A549 (cell line): ENCODE measurements around the gene DBX2. TPM values are rescaled to one million over a fixed set of nuclear protein-coding genes. Genes with fewer than 3 reads are reported as not detected.
"Not testable (repeated sequence)": the region's sequence is repeated elsewhere in the genome, so short reads cannot be mapped to it uniquely, and the experiment has no call there.

Experiments
- ATAC-seq, 2 experiments: fragments of 200-7000 bp in 1 of 2; fragments of >200 bp in 1 of 2; cut with Nextera tagmentation in 1 of 2; cut with Tn5 transposase in 1 of 2; 3 replicates each; pipeline versions ENCODE4 v1.8.0 to v1.9.1; 2018 to 2020; ENCODE audit warnings: mild to moderate bottlenecking in 1 of 2, moderate library complexity in 1 of 2
- CTCF ChIA-PET: fragments of 300-600 bp; sonication (Branson Sonifier 250); formaldehyde crosslinking; extraction: SDS; loops from one replicate; lab custom pipeline; 2021; ENCODE audit warnings: antibody characterized with exemption, inconsistent platforms; lab: Yijun Ruan, JAX
- POLR2A ChIA-PET: fragments of 350-600 bp; formaldehyde crosslinking; extraction: SDS; loops from one replicate; lab custom pipeline; 2021; ENCODE audit warnings: antibody characterized with exemption, inconsistent platforms; lab: Yijun Ruan, JAX
- DNase-seq, 2 experiments: peaks; one replicate each; pipeline versions ENCODE4 v3.0.0 to v3.0.0-alpha.2; 2011 to 2016; ENCODE audit warnings: low read depth in 1 of 2, low spot score in 1 of 2
- FAIRE-seq: peaks from 2 replicates; lab custom pipeline; 2011; peaks lifted over from hg19 to GRCh38; lab: Jason Lieb, UNC
- H3K27ac ChIP-seq, 2 experiments: fragments of >200 bp; sonication (Bioruptor Twin); formaldehyde crosslinking; 3 replicates each; pipeline ENCODE4 v1.5.1; 2016 to 2017
- H3K4me1 ChIP-seq: fragments of >200 bp; sonication (Bioruptor Twin); formaldehyde crosslinking; 3 replicates; pipeline ENCODE4 v1.6.1; 2016
- H3K4me2 ChIP-seq: fragments of >200 bp; sonication (Bioruptor Twin); formaldehyde crosslinking; 3 replicates; pipeline ENCODE4 v1.6.1; 2016
- H3K4me3 ChIP-seq: fragments of >200 bp; sonication (Bioruptor Twin); formaldehyde crosslinking; 3 replicates; pipeline ENCODE4 v1.5.1; 2016
- H3K9me3 ChIP-seq: fragments of >200 bp; sonication (Bioruptor Twin); formaldehyde crosslinking; 3 replicates; pipeline ENCODE4 v1.6.1; 2016
- BHLHE40 ChIP-seq: IDR thresholded peaks from 2 replicates; pipeline ENCODE4 v1.6.1; 2012; ENCODE audit warnings: low read depth, low read length, inconsistent platforms
- CBX8 ChIP-seq: fragments of 200-600 bp; sonication (generic); IDR thresholded peaks from 2 replicates; pipeline ENCODE4 v1.6.1; 2016
- CEBPB ChIP-seq, 2 experiments: fragments of >200 bp in 1 of 2; sonication (Bioruptor Twin) in 1 of 2; formaldehyde crosslinking in 1 of 2; IDR thresholded peaks; 2 replicates each; pipeline ENCODE4 v1.6.1; 2012 to 2016
- GATA3 ChIP-seq: IDR thresholded peaks from 2 replicates; pipeline ENCODE4 v1.6.1; 2012; ENCODE audit warnings: borderline replicate concordance
- HDAC2 ChIP-seq: fragments of 200-600 bp; sonication (generic); IDR thresholded peaks from 2 replicates; pipeline ENCODE4 v1.6.1; 2016
- HOXA7 ChIP-seq: fragments of 250-450 bp; sonication (Bioruptor Pico); IDR thresholded peaks from 2 replicates; pipeline ENCODE4 v1.5.0; 2020; ENCODE audit warnings: mild to moderate bottlenecking, moderate library complexity
- JUN ChIP-seq, 2 experiments: fragments of >200 bp; sonication (Bioruptor Twin); formaldehyde crosslinking; IDR thresholded peaks; 2 replicates in 1 of 2; 3 replicates in 1 of 2; pipeline ENCODE4 v1.6.1; 2016 to 2017
- KDM1A ChIP-seq: fragments of 200-600 bp; sonication (generic); IDR thresholded peaks from 2 replicates; pipeline ENCODE4 v1.6.1; 2016; ENCODE audit warnings: low read depth, mild to moderate bottlenecking
- NR3C1 ChIP-seq: fragments of >200 bp; sonication (Bioruptor Twin); formaldehyde crosslinking; IDR thresholded peaks from 3 replicates; pipeline ENCODE4 v1.6.1; 2017
- POLR2AphosphoS2 ChIP-seq: conservative IDR thresholded peaks from 2 replicates; pipeline ENCODE4 v1.6.1; 2012; ENCODE audit warnings: low read length, improper control_type of control experiment, inconsistent platforms
- RAD21 ChIP-seq, 2 experiments: fragments of >200 bp in 1 of 2; sonication (Bioruptor Twin) in 1 of 2; formaldehyde crosslinking in 1 of 2; IDR thresholded peaks in 1 of 2; conservative IDR thresholded peaks in 1 of 2; 2 replicates in 1 of 2; 3 replicates in 1 of 2; pipeline ENCODE4 v1.6.1; 2012 to 2018; ENCODE audit warnings: inconsistent platforms in 1 of 2
- RARB ChIP-seq: fragments of 250-450 bp; sonication (Bioruptor Pico); IDR thresholded peaks from 2 replicates; pipeline ENCODE4 v1.8.0; 2021; ENCODE audit warnings: mild to moderate bottlenecking, moderate library complexity
- SMC3 ChIP-seq: fragments of >200 bp; sonication (Bioruptor Twin); formaldehyde crosslinking; IDR thresholded peaks from 3 replicates; pipeline ENCODE4 v1.6.1; 2018; ENCODE audit warnings: inconsistent platforms
- TFCP2L1 ChIP-seq: fragments of 250-450 bp; sonication (Bioruptor Pico); IDR thresholded peaks from 2 replicates; pipeline ENCODE4 v1.5.0; 2021; ENCODE audit warnings: mild to moderate bottlenecking
- TP53 ChIP-seq: fragments of 250-450 bp; sonication (Bioruptor Pico); IDR thresholded peaks from 2 replicates; pipeline ENCODE4 v1.5.0; 2021; ENCODE audit warnings: mild to moderate bottlenecking, moderate library complexity
- WGBS: methylation state at CpG from one replicate; pipeline ENCODE4 v1.1.6; 2017; ENCODE audit errors: missing lambda C conversion rate; 5-methylcytosine and 5-hydroxymethylcytosine counted together
- polyA plus RNA-seq, 4 experiments: library from polyadenylated mRNA; depleted of rRNA in 3 of 4; stranded (reverse); fragments of >200 nt; fragmentation: RNase III in 1 of 4; extraction: RNeasy Plus Mini Kit Qiagen cat#74134 plus additional on column Dnase treatment in 1 of 4; gene quantifications; 2 replicates in 3 of 4; 3 replicates in 1 of 4; pipeline ENCODE4 v1.2.3, GENCODE V29; 2011 to 2017
- TF ChIP-seq, protein P1 (sequence below): IDR thresholded peaks from 2 replicates; pipeline ENCODE4 v1.6.1; 2012
- TF ChIP-seq, protein P2 (sequence below): fragments of 250-450 bp; sonication (Bioruptor Pico); IDR thresholded peaks from 2 replicates; pipeline ENCODE4 v1.5.0; 2020; ENCODE audit warnings: low read depth, mild to moderate bottlenecking, moderate library complexity
- TF ChIP-seq, protein P3 (sequence below): fragments of 250-450 bp; sonication (Bioruptor Pico); IDR thresholded peaks from 2 replicates; pipeline ENCODE4 v1.5.0; 2021; ENCODE audit warnings: mild to moderate bottlenecking, moderate library complexity, borderline replicate concordance
- TF ChIP-seq, protein P4 (sequence below): fragments of 200-600 bp; sonication (generic); IDR thresholded peaks from 2 replicates; pipeline ENCODE4 v1.6.1; 2016; ENCODE audit warnings: antibody characterized with exemption, mild to moderate bottlenecking, moderate library complexity
- TF ChIP-seq, protein P5 (sequence below): fragments of >200 bp; sonication (Bioruptor Twin); formaldehyde crosslinking; IDR thresholded peaks from 2 replicates; pipeline ENCODE4 v1.6.1; 2016

DBX2 gene
- polyA plus RNA-seq, 2 of the 4 experiments (the other 2 are of a cell fraction), result not detected

DNA sequence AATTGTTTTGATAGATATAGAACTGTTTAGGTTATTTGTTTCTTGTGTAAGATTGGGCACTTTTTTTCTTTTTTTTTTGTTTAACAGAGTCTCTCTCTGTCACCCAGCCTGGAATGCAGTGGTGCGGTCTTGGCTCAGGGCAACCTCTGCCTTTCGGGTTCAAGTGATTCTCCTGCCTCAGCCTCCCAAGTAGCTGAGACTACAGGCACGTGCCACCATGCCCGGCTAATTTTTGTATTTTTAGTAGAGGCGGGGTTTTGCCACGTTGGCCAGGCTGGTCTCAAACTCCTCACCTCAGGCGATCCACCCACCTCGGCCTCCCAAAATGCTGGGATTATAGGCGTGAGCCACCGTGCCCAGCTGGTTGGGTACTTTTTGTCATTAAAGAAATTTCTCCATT lies 66.0 kb downstream of the DBX2 start:
- H3K27ac ChIP-seq, POLR2A ChIA-PET, ATAC-seq, H3K4me2 ChIP-seq, H3K4me3 ChIP-seq, H3K9me3 ChIP-seq, FAIRE-seq, DNase-seq, CTCF ChIA-PET, H3K4me1 ChIP-seq: not testable (repeated sequence)
- WGBS, result 37% methylated on average over 10 of the region's 10 CpGs

DNA sequence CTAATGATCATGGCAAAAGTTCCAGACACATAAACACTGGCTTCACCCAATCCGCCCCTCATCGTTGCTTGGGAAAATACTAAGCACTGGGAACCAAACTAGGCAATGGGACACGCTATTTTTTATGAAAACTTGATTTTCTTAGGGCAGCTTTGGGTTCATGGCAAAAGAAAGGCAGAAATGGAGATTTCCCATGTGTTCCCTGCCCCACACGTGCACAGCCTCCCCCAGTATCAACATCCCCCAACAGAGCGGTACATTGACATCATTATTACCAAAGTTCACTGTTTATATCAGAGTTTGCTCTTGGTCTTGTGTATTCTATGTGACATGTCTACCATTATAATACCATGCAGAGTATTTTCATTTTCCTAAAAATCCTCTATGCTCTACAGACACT lies 71.0 kb downstream of the DBX2 start:
- TF ChIP-seq HOXA7 (CRISPR knock-in tag), result no peak
- 2% methylated on average over 5 of the region's 5 CpGs for WGBS
- FAIRE-seq (no peak), ATAC-seq (no peak), DNase-seq (no peak)
- POLR2A ChIA-PET, result no interaction called here
- CTCF ChIA-PET, result no interaction called here
- no peak overlapping the region for H3K4me3 ChIP-seq
- no peak overlapping the region for H3K4me2 ChIP-seq
- H3K27ac ChIP-seq, result no peak overlapping the region
- H3K9me3 ChIP-seq, result no peaks in the 10 kb centered on the region
- no peaks in the 10 kb centered on the region for H3K4me1 ChIP-seq

DNA sequence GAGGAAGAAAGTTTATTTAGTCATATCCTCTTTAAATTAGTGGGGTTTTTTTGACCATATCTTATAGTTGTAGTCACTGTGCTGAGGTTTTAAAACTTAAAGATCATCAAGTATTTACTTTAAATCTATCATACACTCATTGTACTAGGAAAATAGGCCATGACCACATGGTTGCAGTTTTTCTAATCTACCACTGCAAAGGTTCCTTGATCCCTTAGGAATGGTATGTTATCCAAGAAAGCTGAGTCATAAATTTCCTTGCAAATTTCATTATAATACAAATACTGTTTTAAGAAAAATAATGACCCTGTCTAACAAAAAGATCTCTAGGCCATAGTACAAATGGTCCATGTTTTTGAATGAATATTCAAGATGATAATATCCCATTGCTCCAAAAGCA lies 74.7 kb downstream of the DBX2 start:
- ChIA-PET CTCF (no interaction called here), POLR2A (no interaction called here)
- ATAC-seq (no peak), FAIRE-seq (no peak), DNase-seq (no peak)
- Histone ChIP-seq H3K9me3 (no peaks in the 10 kb centered on the region), H3K4me1 (no peaks in the 10 kb centered on the region), H3K27ac (no peak overlapping the region), H3K4me2 (no peak overlapping the region), H3K4me3 (no peak overlapping the region)
- TF ChIP-seq, protein P1, sequence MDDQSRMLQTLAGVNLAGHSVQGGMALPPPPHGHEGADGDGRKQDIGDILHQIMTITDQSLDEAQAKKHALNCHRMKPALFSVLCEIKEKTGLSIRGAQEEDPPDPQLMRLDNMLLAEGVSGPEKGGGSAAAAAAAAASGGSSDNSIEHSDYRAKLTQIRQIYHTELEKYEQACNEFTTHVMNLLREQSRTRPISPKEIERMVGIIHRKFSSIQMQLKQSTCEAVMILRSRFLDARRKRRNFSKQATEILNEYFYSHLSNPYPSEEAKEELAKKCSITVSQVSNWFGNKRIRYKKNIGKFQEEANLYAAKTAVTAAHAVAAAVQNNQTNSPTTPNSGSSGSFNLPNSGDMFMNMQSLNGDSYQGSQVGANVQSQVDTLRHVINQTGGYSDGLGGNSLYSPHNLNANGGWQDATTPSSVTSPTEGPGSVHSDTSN, result no peak
- TF ChIP-seq POLR2AphosphoS2, result no peak
- no peak for TF ChIP-seq GATA3
- TF ChIP-seq TP53 (CRISPR knock-in tag), result no peak
- TF ChIP-seq RARB, result no peak
- no peak for TF ChIP-seq KDM1A
- TF ChIP-seq JUN (IDR thresholded peaks at IDR 0.05), result no peak
- TF ChIP-seq NR3C1, result no peak
- no peak for TF ChIP-seq HDAC2
- TF ChIP-seq, protein P2, sequence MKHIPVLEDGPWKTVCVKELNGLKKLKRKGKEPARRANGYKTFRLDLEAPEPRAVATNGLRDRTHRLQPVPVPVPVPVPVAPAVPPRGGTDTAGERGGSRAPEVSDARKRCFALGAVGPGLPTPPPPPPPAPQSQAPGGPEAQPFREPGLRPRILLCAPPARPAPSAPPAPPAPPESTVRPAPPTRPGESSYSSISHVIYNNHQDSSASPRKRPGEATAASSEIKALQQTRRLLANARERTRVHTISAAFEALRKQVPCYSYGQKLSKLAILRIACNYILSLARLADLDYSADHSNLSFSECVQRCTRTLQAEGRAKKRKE, result no peak
- no peak for TF ChIP-seq TFCP2L1 (CRISPR knock-in tag)
- no peak for TF ChIP-seq CEBPB (IDR thresholded peaks at IDR 0.05)

DNA sequence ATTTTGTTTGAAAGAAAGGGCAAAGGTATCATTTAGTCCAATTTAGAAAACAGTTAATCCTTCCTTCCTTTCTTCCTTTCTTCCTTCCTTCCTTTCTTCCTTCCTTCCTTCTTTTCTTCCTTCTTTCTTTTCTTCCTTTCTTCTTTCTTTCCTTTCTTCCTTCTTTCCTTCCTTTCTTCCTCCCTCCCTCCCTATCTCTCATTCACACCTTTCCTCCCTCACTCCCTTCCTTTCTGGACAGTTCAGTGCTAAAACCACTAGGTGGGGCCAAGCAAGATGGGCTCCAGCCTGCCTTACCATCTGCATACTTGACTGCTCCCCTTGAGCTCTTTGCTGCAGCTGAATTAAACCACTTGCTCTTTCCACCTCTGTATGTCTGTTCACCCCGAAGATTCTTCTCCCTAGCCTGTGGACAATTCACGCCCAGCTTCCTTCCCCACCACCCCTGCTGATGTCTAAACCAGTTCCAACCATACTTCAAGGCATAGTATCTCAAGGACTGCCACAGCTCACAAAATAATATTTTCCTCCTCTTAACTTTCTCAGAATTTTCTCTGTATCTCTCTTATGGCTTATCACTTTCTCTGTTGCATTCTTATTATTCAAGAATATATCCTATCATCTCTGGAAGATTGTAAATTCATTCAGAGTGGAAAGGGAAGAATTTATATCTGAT lies 78.0 kb downstream of the DBX2 start:
- DNase-seq, result peak; percentile 18 to 34

DNA sequence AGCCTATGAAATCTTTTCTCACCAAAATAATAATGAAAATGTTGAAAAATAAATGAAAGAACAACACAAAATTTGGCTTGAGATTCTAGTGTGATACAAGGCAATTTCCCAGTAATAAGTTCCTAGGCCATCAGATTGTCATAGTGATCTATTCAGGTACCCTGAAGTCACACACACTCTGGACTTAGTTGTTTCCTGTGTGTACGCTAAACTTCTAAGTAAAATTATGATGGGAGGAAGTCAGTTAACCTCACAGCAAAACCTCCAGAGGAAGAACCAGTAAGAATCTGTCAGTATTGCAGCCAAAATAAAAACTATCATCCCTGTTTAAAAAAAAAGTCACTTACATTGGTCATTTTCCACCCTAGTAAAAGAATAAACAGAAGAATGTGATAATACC lies 81.9 kb downstream of the DBX2 start:
- FAIRE-seq (no peak), DNase-seq (no peak), ATAC-seq (no peak)
- no peak overlapping the region for H3K4me2 ChIP-seq
- POLR2A ChIA-PET, result no interaction called here
- H3K4me1 ChIP-seq, result no peaks in the 10 kb centered on the region
- H3K4me3 ChIP-seq, result no peak overlapping the region
- H3K9me3 ChIP-seq, result no peaks in the 10 kb centered on the region
- WGBS, result 38% methylated on average over 1 of the region's 1 CpG
- no peak overlapping the region for H3K27ac ChIP-seq
- CTCF ChIA-PET, result no interaction called here
- no peak for TF ChIP-seq SMC3
- TF ChIP-seq POLR2AphosphoS2, result no peak
- TF ChIP-seq CBX8, result no peak
- TF ChIP-seq, protein P3, sequence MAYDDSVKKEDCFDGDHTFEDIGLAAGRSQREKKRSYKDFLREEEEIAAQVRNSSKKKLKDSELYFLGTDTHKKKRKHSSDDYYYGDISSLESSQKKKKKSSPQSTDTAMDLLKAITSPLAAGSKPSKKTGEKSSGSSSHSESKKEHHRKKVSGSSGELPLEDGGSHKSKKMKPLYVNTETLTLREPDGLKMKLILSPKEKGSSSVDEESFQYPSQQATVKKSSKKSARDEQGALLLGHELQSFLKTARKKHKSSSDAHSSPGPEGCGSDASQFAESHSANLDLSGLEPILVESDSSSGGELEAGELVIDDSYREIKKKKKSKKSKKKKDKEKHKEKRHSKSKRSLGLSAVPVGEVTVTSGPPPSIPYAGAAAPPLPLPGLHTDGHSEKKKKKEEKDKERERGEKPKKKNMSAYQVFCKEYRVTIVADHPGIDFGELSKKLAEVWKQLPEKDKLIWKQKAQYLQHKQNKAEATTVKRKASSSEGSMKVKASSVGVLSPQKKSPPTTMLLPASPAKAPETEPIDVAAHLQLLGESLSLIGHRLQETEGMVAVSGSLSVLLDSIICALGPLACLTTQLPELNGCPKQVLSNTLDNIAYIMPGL (CRISPR knock-in tag), result no peak
- TF ChIP-seq, protein P4, sequence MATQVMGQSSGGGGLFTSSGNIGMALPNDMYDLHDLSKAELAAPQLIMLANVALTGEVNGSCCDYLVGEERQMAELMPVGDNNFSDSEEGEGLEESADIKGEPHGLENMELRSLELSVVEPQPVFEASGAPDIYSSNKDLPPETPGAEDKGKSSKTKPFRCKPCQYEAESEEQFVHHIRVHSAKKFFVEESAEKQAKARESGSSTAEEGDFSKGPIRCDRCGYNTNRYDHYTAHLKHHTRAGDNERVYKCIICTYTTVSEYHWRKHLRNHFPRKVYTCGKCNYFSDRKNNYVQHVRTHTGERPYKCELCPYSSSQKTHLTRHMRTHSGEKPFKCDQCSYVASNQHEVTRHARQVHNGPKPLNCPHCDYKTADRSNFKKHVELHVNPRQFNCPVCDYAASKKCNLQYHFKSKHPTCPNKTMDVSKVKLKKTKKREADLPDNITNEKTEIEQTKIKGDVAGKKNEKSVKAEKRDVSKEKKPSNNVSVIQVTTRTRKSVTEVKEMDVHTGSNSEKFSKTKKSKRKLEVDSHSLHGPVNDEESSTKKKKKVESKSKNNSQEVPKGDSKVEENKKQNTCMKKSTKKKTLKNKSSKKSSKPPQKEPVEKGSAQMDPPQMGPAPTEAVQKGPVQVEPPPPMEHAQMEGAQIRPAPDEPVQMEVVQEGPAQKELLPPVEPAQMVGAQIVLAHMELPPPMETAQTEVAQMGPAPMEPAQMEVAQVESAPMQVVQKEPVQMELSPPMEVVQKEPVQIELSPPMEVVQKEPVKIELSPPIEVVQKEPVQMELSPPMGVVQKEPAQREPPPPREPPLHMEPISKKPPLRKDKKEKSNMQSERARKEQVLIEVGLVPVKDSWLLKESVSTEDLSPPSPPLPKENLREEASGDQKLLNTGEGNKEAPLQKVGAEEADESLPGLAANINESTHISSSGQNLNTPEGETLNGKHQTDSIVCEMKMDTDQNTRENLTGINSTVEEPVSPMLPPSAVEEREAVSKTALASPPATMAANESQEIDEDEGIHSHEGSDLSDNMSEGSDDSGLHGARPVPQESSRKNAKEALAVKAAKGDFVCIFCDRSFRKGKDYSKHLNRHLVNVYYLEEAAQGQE, result no peak
- TF ChIP-seq, protein P5, sequence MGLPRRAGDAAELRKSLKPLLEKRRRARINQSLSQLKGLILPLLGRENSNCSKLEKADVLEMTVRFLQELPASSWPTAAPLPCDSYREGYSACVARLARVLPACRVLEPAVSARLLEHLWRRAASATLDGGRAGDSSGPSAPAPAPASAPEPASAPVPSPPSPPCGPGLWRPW, result no peak
- TF ChIP-seq, protein P2, result no peak

More for the DNA sequence above, 78.0 kb downstream of the DBX2 start:
- 1% methylated on average over 2 of the region's 2 CpGs for WGBS
- ChIA-PET CTCF (interaction anchor here (0.6 to 1.5 kb wide), 7 partner anchors 13 to 150 kb away, joined by 3 to 6 read pairs (median 4); no protein-coding TSS in a partner anchor), POLR2A (no interaction called here)
- Histone ChIP-seq H3K9me3 (no peaks in the 10 kb centered on the region), H3K4me3 (no peak overlapping the region), H3K27ac (no peak overlapping the region), H3K4me2 (no peak overlapping the region), H3K4me1 (no peaks in the 10 kb centered on the region)
- ATAC-seq (peak; percentile 83 to 89), FAIRE-seq (no peak)
- TF ChIP-seq BHLHE40 (no peak), RAD21 (conservative IDR thresholded peaks at IDR 0.05 in 1 of 2, IDR thresholded peaks at IDR 0.05 in 1 of 2) (peak in 1 of 2 experiments; percentile 24; a peak in 1 of 5 replicates)
